Naive thymus-derived CD4-positive, alpha-beta T cell (primary cell): ENCODE results near the gene PIGA. TPM values are rescaled to one million over a fixed set of nuclear protein-coding genes. Genes with fewer than 3 reads are reported as not detected.

Experiments
- ATAC-seq: fragments of 150-1000 bp; cut with Tn5 transposase; 2 replicates; pipeline ENCODE4 v1.10.0; 2021; ENCODE audit warnings: mild to moderate bottlenecking, moderate library complexity
- CTCF ChIA-PET: fragments of 350-600 bp; sonication (Branson Sonifier 250); formaldehyde crosslinking; loops from one replicate; lab custom pipeline; 2021; ENCODE audit warnings: antibody characterized with exemption; lab: Charles Lee
- POLR2A ChIA-PET: fragments of 350-600 bp; sonication (Branson Sonifier 250); formaldehyde crosslinking; loops from one replicate; lab custom pipeline; 2021; ENCODE audit warnings: antibody characterized with exemption, inconsistent platforms; lab: Charles Lee
- DNase-seq, 9 donors: peaks; one replicate each; pipeline versions ENCODE4 v3.0.0 to v3.0.0-alpha.2; 2020 to 2022; ENCODE audit warnings: mixed read lengths in 1 of 9
- H3K27ac ChIP-seq: one replicate; pipeline ENCODE4 v1.7.0; 2013; ENCODE audit warnings: mild to moderate bottlenecking, low read depth, low read length, moderate library complexity
- H3K27me3 ChIP-seq, 2 donors: one replicate each; pipeline ENCODE4 v1.7.0; 2013; ENCODE audit warnings: low read length in 2 of 2, mild to moderate bottlenecking in 2 of 2, moderate library complexity in 2 of 2; ENCODE audit not compliant: control insufficient read depth in 2 of 2, insufficient read depth in 2 of 2
- H3K36me3 ChIP-seq, 3 experiments: 1 replicate in 2 of 3; 2 replicates in 1 of 3; pipeline ENCODE4 v1.7.0; 2013; ENCODE audit warnings: low read length in 3 of 3, mild to moderate bottlenecking in 3 of 3, moderate library complexity in 1 of 3; ENCODE audit not compliant: insufficient read depth in 3 of 3, control insufficient read depth in 2 of 3
- H3K4me1 ChIP-seq, 2 donors: one replicate each; pipeline ENCODE4 v1.7.0; 2013; ENCODE audit warnings: low read length in 2 of 2, mild to moderate bottlenecking in 2 of 2, moderate library complexity in 1 of 2; ENCODE audit not compliant: control insufficient read depth in 2 of 2, insufficient read depth in 2 of 2
- H3K4me3 ChIP-seq: 2 replicates; pipeline ENCODE4 v1.7.0; 2013; ENCODE audit warnings: mild to moderate bottlenecking, low read length
- H3K9me3 ChIP-seq, 3 experiments: 1 replicate in 2 of 3; 2 replicates in 1 of 3; pipeline ENCODE4 v1.7.0; 2013; ENCODE audit warnings: low read length in 3 of 3; ENCODE audit not compliant: control insufficient read depth in 2 of 3
- H3K27ac Mint-ChIP-seq, 9 donors: one replicate each; pipeline ENCODE4 v1.8.0; 2020 to 2022; ENCODE audit warnings: mixed read lengths in 9 of 9, mild to moderate bottlenecking in 8 of 9, moderate library complexity in 5 of 9, inconsistent platforms in 2 of 9
- H3K27me3 Mint-ChIP-seq, 5 donors: one replicate each; pipeline ENCODE4 v1.8.0; 2021 to 2022; ENCODE audit warnings: mixed read lengths in 5 of 5, mild to moderate bottlenecking in 1 of 5
- H3K36me3 Mint-ChIP-seq, 5 donors: one replicate each; pipeline ENCODE4 v1.8.0; 2020 to 2022; ENCODE audit warnings: mixed read lengths in 5 of 5, mild to moderate bottlenecking in 3 of 5, inconsistent platforms in 1 of 5
- H3K4me1 Mint-ChIP-seq, 7 donors: one replicate each; pipeline ENCODE4 v1.8.0; 2020 to 2022; ENCODE audit warnings: mixed read lengths in 7 of 7, mild to moderate bottlenecking in 3 of 7, inconsistent platforms in 1 of 7
- H3K4me3 Mint-ChIP-seq, 10 donors: one replicate each; pipeline ENCODE4 v1.8.0; 2020 to 2022; ENCODE audit warnings: mild to moderate bottlenecking in 10 of 10, mixed read lengths in 10 of 10, moderate library complexity in 6 of 10, inconsistent platforms in 2 of 10
- H3K9me3 Mint-ChIP-seq, 11 donors: one replicate each; pipeline ENCODE4 v1.8.0; 2020 to 2022; ENCODE audit warnings: mixed read lengths in 11 of 11, mild to moderate bottlenecking in 4 of 11, inconsistent platforms in 1 of 11, moderate library complexity in 1 of 11
- intact Hi-C, 2 donors: fragments of 100-400 bp; cut with micrococcal nuclease; formaldehyde crosslinking; loops; one replicate each; pipeline ENCODE4 v1.15.1; 2023
- polyA plus RNA-seq, 2 donors: library from polyadenylated mRNA; unstranded; fragments of 300-500 nt; fragmentation: Illumina TruSeq; gene quantifications; one replicate each; pipeline ENCODE4 v1.2.3, GENCODE V29; 2021
- total RNA-seq, 6 experiments: library from RNA in 5 of 6; stranded (reverse) in 5 of 6; gene quantifications; 1 replicate in 5 of 6; 2 replicates in 1 of 6; pipeline ENCODE4 v1.2.3 and lab custom pipeline; 2021 to 2026

The PIGA gene
- total and polyA plus RNA-seq, 7 experiments from 2014 or later, result 4.0 to 102 (median 27.2) TPM

GRCh38 chrX:15359701-15360100, 24.4 kb upstream of the PIGA start:
- no peak overlapping the region for H3K4me3 ChIP-seq
- peaks cover 0 to 19% (median 5%) of the 10 kb centered on the region in 5 donors for H3K27me3 Mint-ChIP-seq
- H3K9me3 ChIP-seq, result no peaks in the 10 kb centered on the region
- no peaks in the 10 kb centered on the region for H3K27me3 ChIP-seq
- no peak for DNase-seq
- H3K4me3 Mint-ChIP-seq, result no peak overlapping the region
- H3K36me3 ChIP-seq, result no peaks in the 10 kb centered on the region
- H3K27ac ChIP-seq, result no peak overlapping the region
- peaks cover 0 to 2% (median 0%) of the 10 kb centered on the region in 11 donors for H3K9me3 Mint-ChIP-seq
- ATAC-seq, result no peak
- no peaks in the 10 kb centered on the region for H3K4me1 Mint-ChIP-seq
- no peak overlapping the region for H3K27ac Mint-ChIP-seq
- ChIA-PET POLR2A (no interaction called here), CTCF (no interaction called here)
- no peaks in the 10 kb centered on the region for H3K36me3 Mint-ChIP-seq
- no peaks in the 10 kb centered on the region for H3K4me1 ChIP-seq
- intact Hi-C loops, result no loop called here

GRCh38 chrX:15358533-15358932, 23.2 kb upstream of the PIGA start:
- Histone ChIP-seq H3K9me3 (no peaks in the 10 kb centered on the region), H3K4me1 (no peaks in the 10 kb centered on the region), H3K36me3 (no peaks in the 10 kb centered on the region), H3K4me3 (no peak overlapping the region), H3K27me3 (no peaks in the 10 kb centered on the region), H3K27ac (no peak overlapping the region)
- Mint-ChIP-seq H3K9me3 (peaks cover 0 to 2% (median 0%) of the 10 kb centered on the region in 11 donors), H3K4me3 (no peak overlapping the region), H3K36me3 (no peaks in the 10 kb centered on the region), H3K27ac (no peak overlapping the region), H3K27me3 (peaks cover 0 to 15% (median 0%) of the 10 kb centered on the region in 5 donors), H3K4me1 (no peaks in the 10 kb centered on the region)
- intact Hi-C loops, result no loop called here
- DNase-seq, result no peak
- no peak for ATAC-seq
- POLR2A ChIA-PET, result no interaction called here
- CTCF ChIA-PET, result no interaction called here

DNA sequence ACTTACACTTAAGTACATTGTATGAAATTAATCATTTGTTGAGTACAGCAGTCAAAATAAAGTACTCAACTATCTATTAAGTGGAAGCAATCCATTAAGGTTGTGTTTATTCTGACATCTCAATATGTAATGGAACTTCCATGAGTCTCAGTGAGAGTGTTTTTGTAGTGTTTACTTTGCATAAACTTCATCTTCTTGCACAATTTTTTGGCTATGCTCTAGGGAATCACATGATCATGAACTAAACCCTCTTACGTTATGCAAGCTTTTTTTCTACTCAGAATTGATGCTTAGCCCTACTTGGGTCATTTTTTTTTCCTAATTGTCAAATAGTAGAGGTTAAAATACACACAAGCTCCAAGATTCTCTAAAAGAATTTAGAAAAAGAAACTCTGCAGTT, 21.1 kb upstream of the PIGA start:
- no peak for ATAC-seq
- Histone ChIP-seq H3K27me3 (no peaks in the 10 kb centered on the region), H3K27ac (no peak overlapping the region), H3K9me3 (no peaks in the 10 kb centered on the region), H3K4me3 (no peak overlapping the region), H3K4me1 (no peaks in the 10 kb centered on the region), H3K36me3 (no peaks in the 10 kb centered on the region)
- H3K27ac Mint-ChIP-seq, result no peak overlapping the region
- no peak for DNase-seq
- H3K9me3 Mint-ChIP-seq, result peaks cover 0 to 2% (median 0%) of the 10 kb centered on the region in 11 donors
- no peaks in the 10 kb centered on the region for H3K36me3 Mint-ChIP-seq
- no peak overlapping the region for H3K4me3 Mint-ChIP-seq
- intact Hi-C loops, result no loop called here
- POLR2A ChIA-PET, result no interaction called here
- CTCF ChIA-PET, result no interaction called here
- H3K4me1 Mint-ChIP-seq, result no peaks in the 10 kb centered on the region
- H3K27me3 Mint-ChIP-seq, result peaks cover 0 to 15% (median 0%) of the 10 kb centered on the region in 5 donors

GRCh38 chrX:15350329-15350996, 15.1 kb upstream of the PIGA start:
- peaks cover 0 to 3% (median 0%) of the 10 kb centered on the region in 11 donors for H3K9me3 Mint-ChIP-seq
- no peaks in the 10 kb centered on the region for H3K9me3 ChIP-seq
- no peaks in the 10 kb centered on the region for H3K36me3 ChIP-seq
- no peaks in the 10 kb centered on the region for H3K4me1 ChIP-seq
- H3K27ac Mint-ChIP-seq, result no peak overlapping the region
- H3K27me3 ChIP-seq, result no peaks in the 10 kb centered on the region
- peaks cover 0 to 11% (median 0%) of the 10 kb centered on the region in 5 donors for H3K27me3 Mint-ChIP-seq
- H3K27ac ChIP-seq, result no peak overlapping the region
- no peak overlapping the region for H3K4me3 ChIP-seq
- DNase-seq (no peak), ATAC-seq (no peak)
- CTCF ChIA-PET, result no interaction called here
- peaks cover 0 to 6% (median 0%) of the 10 kb centered on the region in 7 donors for H3K4me1 Mint-ChIP-seq
- intact Hi-C loops, result no loop called here
- POLR2A ChIA-PET, result no interaction called here
- no peak overlapping the region for H3K4me3 Mint-ChIP-seq
- no peaks in the 10 kb centered on the region for H3K36me3 Mint-ChIP-seq

DNA sequence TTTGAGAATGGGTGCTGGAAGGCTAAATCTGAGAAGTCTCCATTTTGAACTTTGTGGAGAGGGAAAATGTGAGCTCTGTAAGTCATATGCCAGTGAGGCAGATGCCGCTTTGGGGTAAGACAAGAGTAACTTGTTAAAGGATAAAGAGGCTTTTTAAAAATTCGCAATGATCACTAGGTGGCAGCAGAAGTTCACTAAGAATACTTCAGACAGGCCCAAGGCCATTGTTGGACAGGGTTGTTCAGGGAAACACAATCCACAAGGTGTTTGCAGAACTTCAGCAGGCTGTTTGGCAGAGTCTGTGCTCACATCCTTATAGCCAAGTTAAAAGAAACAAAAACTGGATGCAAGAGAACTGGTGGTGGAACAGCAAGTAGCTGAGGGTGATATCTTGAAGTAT, 13.7 kb upstream of the PIGA start:
- Mint-ChIP-seq H3K4me3 (no peak overlapping the region), H3K27ac (no peak overlapping the region), H3K27me3 (peaks cover 0 to 10% (median 1%) of the 10 kb centered on the region in 5 donors), H3K4me1 (peaks cover 0 to 6% (median 0%) of the 10 kb centered on the region in 7 donors), H3K9me3 (peaks cover 0 to 3% (median 0%) of the 10 kb centered on the region in 11 donors), H3K36me3 (no peaks in the 10 kb centered on the region)
- ChIA-PET CTCF (interaction anchor here (1.4 kb wide), 1 partner anchor 9 kb away, joined by 4 read pairs; no protein-coding TSS in a partner anchor), POLR2A (no interaction called here)
- ATAC-seq (peak; percentile 55), DNase-seq (peak in 5 of 9 donors; percentile 17 to 27 (median 22))
- Histone ChIP-seq H3K9me3 (no peaks in the 10 kb centered on the region), H3K27me3 (no peaks in the 10 kb centered on the region), H3K27ac (no peak overlapping the region), H3K4me1 (no peaks in the 10 kb centered on the region), H3K36me3 (no peaks in the 10 kb centered on the region), H3K4me3 (no peak overlapping the region)
- intact Hi-C loops, result loop anchor here (1.0 to 10.0 kb wide), 3 partner anchors 116 to 1346 kb away; no protein-coding TSS in a partner anchor

GRCh38 chrX:15345976-15346375, 10.7 kb upstream of the PIGA start:
- H3K27ac Mint-ChIP-seq, result no peak overlapping the region
- ChIA-PET POLR2A (no interaction called here), CTCF (no interaction called here)
- H3K4me3 Mint-ChIP-seq, result no peak overlapping the region
- H3K36me3 Mint-ChIP-seq, result no peaks in the 10 kb centered on the region
- Histone ChIP-seq H3K4me3 (no peak overlapping the region), H3K36me3 (no peaks in the 10 kb centered on the region), H3K27me3 (no peaks in the 10 kb centered on the region), H3K4me1 (no peaks in the 10 kb centered on the region), H3K9me3 (no peaks in the 10 kb centered on the region), H3K27ac (no peak overlapping the region)
- H3K9me3 Mint-ChIP-seq, result peaks cover 0 to 3% (median 0%) of the 10 kb centered on the region in 11 donors
- peaks cover 0 to 6% (median 0%) of the 10 kb centered on the region in 7 donors for H3K4me1 Mint-ChIP-seq
- ATAC-seq, result no peak
- peaks cover 2 to 20% (median 5%) of the 10 kb centered on the region in 5 donors for H3K27me3 Mint-ChIP-seq
- DNase-seq, result no peak
- intact Hi-C loops, result loop anchor here in 1 of 2 donors (10.0 kb wide), 1 partner anchor 219 kb away; no protein-coding TSS in a partner anchor

DNA sequence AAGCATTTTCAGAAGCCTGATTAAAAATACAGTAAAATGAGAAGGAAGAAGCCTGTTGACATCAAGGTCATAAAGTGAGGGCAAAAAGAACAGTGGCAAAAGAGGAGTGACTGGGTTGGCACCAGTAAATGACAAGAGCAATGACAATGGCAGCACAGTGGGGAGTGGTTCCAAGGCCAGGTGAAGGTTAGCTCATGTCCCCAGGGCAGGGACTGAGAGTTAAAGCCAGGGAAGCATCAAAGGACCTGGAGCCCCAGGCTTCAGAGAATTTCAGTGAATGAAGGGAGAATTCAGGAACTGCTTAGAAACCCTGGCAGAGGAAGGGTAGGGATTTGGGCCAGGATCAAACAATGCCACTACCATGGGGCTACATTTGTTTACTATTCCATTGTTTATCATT, 8.8 kb upstream of the PIGA start:
- no peak overlapping the region for H3K4me3 Mint-ChIP-seq
- ATAC-seq (no peak), DNase-seq (no peak)
- no peak overlapping the region for H3K27ac ChIP-seq
- H3K9me3 Mint-ChIP-seq, result no peaks in the 10 kb centered on the region
- no peaks in the 10 kb centered on the region for H3K27me3 ChIP-seq
- ChIA-PET POLR2A (interaction anchor here (0.5 kb wide), 1 partner anchor 22 kb away, joined by 3 read pairs; no protein-coding TSS in a partner anchor), CTCF (no interaction called here)
- no peaks in the 10 kb centered on the region for H3K36me3 Mint-ChIP-seq
- H3K27me3 Mint-ChIP-seq, result peaks cover 5 to 29% (median 6%) of the 10 kb centered on the region in 5 donors
- H3K36me3 ChIP-seq, result no peaks in the 10 kb centered on the region
- H3K9me3 ChIP-seq, result no peaks in the 10 kb centered on the region
- no peaks in the 10 kb centered on the region for H3K4me1 ChIP-seq
- intact Hi-C loops, result loop anchor here in 1 of 2 donors (10.0 kb wide), 1 partner anchor 221 kb away; no protein-coding TSS in a partner anchor
- no peaks in the 10 kb centered on the region for H3K4me1 Mint-ChIP-seq
- no peak overlapping the region for H3K4me3 ChIP-seq
- no peak overlapping the region for H3K27ac Mint-ChIP-seq
